Cardiac muscle cell (in vitro differentiated cells and primary cell): ENCODE measurements around the gene TBXT. TPM values are rescaled to one million over a fixed set of nuclear protein-coding genes. Genes with fewer than 3 reads are reported as not detected.

Experiments
- DNase-seq, 2 donors: peaks; one replicate each; pipeline versions ENCODE4 v3.0.0 to v3.0.0-alpha.2; 2010 to 2017; ENCODE audit warnings: low read depth in 1 of 2, low spot score in 1 of 2
- H3K27ac ChIP-seq: fragments of 200-600 bp; sonication (generic); 2 replicates; pipeline ENCODE4 v1.5.1; 2016
- H3K27me3 ChIP-seq: fragments of 200-600 bp; sonication (generic); 2 replicates; pipeline ENCODE4 v1.6.0; 2016; ENCODE audit warnings: control low read depth
- H3K36me3 ChIP-seq: fragments of 200-600 bp; sonication (generic); 2 replicates; pipeline ENCODE4 v1.5.1; 2016; ENCODE audit warnings: control low read depth
- H3K4me1 ChIP-seq: fragments of 200-600 bp; sonication (generic); 2 replicates; pipeline ENCODE4 v1.8.1; 2017; ENCODE audit warnings: low read depth, mild to moderate bottlenecking, mixed run types
- H3K4me3 ChIP-seq: fragments of 200-600 bp; sonication (generic); 2 replicates; pipeline ENCODE4 v1.5.1; 2016; ENCODE audit warnings: mild to moderate bottlenecking
- H3K9me3 ChIP-seq: fragments of 200-600 bp; sonication (generic); 2 replicates; pipeline ENCODE4 v1.5.1; 2017; ENCODE audit warnings: low read depth, mild to moderate bottlenecking, control low read depth
- CTCF ChIP-seq: IDR thresholded peaks from 2 replicates; pipeline ENCODE4 v1.5.1; 2012; ENCODE audit warnings: low read depth, mild to moderate bottlenecking, low read length
- polyA plus RNA-seq: library from polyadenylated mRNA; unstranded; fragments of >200 nt; fragmentation: Nextera tagmentation; extraction: Ambion mirVana; gene quantifications from 2 replicates; pipeline ENCODE4 v1.2.1, GENCODE V29; 2016
- total RNA-seq: library from RNA; depleted of rRNA; stranded (reverse); fragments of >200 nt; gene quantifications from 2 replicates; pipeline ENCODE4 v1.2.3, GENCODE V29; 2016

Gene TBXT
- total and polyA plus RNA-seq, 2 experiments from 2014 or later: not detected

- Histone ChIP-seq H3K27me3 (peaks cover 98% of the 10 kb centered on the region), H3K9me3 (no peaks in the 10 kb centered on the region), H3K27ac (no peak overlapping the region), H3K4me1 (peaks cover 28% of the 10 kb centered on the region), H3K4me3 (no peak overlapping the region), H3K36me3 (no peaks in the 10 kb centered on the region)
- DNase-seq: no peak
- no peak for TF ChIP-seq CTCF
Observed at GRCh38 chr6:166169549-166170421, 2.1 kb upstream of the TBXT start.

GRCh38 chr6:166168616-166169548 is 1.2 kb upstream of the TBXT start:
- Histone ChIP-seq H3K9me3 (no peaks in the 10 kb centered on the region), H3K27me3 (peaks cover 100% of the 10 kb centered on the region), H3K4me1 (peaks cover 28% of the 10 kb centered on the region), H3K36me3 (no peaks in the 10 kb centered on the region), H3K27ac (no peak overlapping the region), H3K4me3 (peak overlapping the region; percentile 27)
- DNase-seq: no peak
- no peak for TF ChIP-seq CTCF

GRCh38 chr6:166167258-166167731 is 356 bp downstream of the TBXT start:
- H3K4me3 ChIP-seq: peak overlapping the region; percentile 27
- H3K9me3 ChIP-seq: no peaks in the 10 kb centered on the region
- no peaks in the 10 kb centered on the region for H3K36me3 ChIP-seq
- H3K27ac ChIP-seq: no peak overlapping the region
- no peak for DNase-seq
- peaks cover 28% of the 10 kb centered on the region for H3K4me1 ChIP-seq
- no peak for TF ChIP-seq CTCF
- peaks cover 100% of the 10 kb centered on the region for H3K27me3 ChIP-seq

GRCh38 chr6:166166314-166167257 is 1.1 kb downstream of the TBXT start:
- DNase-seq: no peak
- Histone ChIP-seq H3K4me1 (peaks cover 28% of the 10 kb centered on the region), H3K4me3 (no peak overlapping the region)

More at GRCh38 chr6:166166314-166167257, 1.1 kb downstream of the TBXT start:
- Histone ChIP-seq H3K36me3 (no peaks in the 10 kb centered on the region), H3K9me3 (no peaks in the 10 kb centered on the region), H3K27ac (no peak overlapping the region), H3K27me3 (peaks cover 98% of the 10 kb centered on the region)
- TF ChIP-seq CTCF: no peak
